Stimulated activated CD4-positive, alpha-beta T cell treated with anti-CD3 and anti-CD28 coated beads, Interleukin-15, amount 100 ng/mL, for 1 hour (primary cell): ENCODE results near the gene CACNA2D3.
"Not testable (repeated sequence)": the region's sequence is repeated elsewhere in the genome, so short reads cannot be mapped to it uniquely, and the experiment has no call there.

Experiments
- DNase-seq, 2 donors: peaks; one replicate each; pipeline ENCODE4 v3.0.0-alpha.2; 2020; ENCODE audit warnings: low read depth in 1 of 2, low spot score in 1 of 2

CACNA2D3 gene

DNA sequence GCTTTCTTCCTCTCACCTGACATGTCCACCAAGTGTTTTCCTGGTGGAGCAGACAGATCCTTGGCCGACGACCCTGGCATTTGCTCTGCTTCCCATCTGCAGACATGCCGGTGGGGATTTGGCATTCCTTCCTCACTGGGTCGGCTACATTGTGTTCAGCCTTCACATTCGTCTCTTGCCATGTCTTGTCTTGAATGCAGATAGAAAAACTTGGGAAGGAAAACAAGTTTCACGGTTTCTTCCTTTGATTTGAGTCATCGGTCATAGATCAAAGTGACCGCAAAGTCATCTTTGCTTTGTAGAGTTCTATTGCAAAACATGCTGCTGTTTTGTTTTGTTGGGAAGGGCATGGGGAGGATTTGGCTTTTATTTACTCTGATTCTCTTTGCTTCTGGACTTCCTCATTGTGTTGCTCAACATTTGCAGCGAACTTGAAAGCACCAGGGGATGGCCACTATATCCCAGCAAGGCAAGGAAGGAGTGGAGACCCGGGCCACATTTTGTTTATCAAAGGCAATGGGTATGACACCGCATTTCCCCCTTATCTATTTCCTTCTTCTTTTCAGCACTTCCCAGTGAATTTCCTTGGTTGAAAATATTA lies 321.3 kb downstream of the CACNA2D3 start:
- DNase-seq, result no peak

DNA sequence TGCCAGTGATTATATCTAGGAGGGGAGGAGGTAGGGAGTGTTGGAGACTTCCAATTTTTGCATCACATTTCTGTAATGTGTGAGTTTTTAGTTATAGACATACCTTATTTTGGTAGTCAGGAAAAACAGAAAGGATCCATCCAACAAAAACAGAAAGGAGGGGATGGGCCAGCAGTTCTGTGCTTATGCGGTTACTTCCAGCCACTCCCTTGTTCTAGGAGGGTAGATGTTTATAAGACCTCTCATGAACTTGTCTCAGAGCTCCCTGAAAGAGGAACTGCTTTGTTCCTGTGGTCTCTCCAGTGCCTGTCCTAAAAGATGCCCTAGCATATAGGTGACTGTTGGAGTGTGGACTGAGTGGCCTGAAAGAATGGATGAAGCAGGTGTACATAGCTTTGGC lies 323.3 kb downstream of the CACNA2D3 start:
- no peak for DNase-seq

DNA sequence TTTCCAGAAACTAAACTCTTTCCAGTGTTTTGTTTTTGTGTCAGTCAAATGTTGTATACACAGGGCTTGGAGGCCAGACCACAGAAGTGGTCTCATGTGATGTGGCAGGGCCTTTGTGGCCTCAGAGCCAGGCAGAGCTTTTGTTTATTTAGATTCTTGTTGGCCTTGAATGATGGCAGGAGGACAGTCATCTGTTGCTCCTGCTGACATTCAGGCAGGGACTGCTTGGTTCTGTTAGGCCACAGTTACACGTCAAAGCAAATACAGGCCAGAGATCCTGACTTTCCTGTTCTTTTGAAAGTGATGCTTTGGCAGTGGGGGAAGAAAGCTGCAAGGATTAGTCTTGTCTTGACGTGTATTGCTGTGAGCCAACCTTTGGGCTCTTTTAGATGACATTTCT lies 325.1 kb downstream of the CACNA2D3 start:
- DNase-seq, result no peak

DNA sequence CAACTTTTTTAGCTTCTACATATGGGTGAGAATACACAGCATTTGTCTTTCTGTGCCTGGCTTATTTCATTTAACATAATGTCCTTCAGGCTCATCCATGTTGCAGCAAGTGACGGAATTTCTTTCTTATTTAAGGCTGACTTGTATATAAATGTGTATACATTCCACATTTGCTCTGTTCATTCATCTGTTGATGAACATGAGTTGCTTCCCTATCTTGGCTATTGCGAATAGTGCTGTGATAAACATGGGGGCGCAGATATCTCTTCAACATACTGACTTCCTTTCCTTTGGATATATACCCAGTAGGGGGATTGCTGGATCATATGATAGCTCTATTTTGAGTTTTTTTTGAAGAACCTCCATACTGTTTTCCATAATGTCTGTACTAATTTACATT lies 332.5 kb downstream of the CACNA2D3 start:
- DNase-seq, result no peak

DNA sequence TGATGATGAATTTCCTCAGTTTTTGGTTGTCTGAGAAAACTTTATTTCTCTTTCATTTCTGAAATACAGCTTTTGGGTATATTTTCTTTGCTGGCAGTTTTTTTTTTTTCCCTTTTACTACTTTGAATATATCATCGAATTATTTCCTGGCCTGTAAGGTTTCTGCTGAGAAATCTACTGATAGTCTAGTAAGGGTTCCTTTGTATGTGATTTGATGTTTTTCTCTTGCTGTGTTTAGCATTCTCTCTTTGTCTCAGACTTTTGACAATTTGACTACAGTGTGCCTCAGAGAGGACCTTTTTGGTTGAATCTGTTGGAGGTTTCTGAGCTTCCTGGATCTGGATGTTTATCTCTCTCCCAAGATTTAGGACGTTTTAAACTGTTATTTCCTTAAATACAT lies 336.0 kb downstream of the CACNA2D3 start:
- DNase-seq, result no peak

DNA sequence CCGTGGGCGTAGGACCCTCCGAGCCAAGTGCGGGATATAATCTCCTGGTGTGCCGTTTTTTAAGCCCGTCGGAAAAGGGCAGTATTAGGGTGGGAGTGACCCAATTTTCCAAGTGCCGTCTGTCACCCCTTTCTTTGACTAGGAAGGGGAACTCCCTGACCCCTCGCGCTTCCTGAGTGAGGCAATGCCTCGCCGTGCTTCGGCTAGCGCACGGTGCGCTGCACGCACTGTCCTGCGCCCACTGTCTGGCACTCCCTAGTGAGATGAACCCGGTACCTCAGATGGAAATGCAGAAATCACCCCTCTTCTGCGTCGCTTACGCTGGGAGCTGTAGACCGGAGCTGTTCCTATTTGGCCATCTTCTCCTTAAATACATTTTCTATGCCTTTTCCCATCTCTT lies 342.2 kb downstream of the CACNA2D3 start:
- DNase-seq, result not testable (repeated sequence)

DNA sequence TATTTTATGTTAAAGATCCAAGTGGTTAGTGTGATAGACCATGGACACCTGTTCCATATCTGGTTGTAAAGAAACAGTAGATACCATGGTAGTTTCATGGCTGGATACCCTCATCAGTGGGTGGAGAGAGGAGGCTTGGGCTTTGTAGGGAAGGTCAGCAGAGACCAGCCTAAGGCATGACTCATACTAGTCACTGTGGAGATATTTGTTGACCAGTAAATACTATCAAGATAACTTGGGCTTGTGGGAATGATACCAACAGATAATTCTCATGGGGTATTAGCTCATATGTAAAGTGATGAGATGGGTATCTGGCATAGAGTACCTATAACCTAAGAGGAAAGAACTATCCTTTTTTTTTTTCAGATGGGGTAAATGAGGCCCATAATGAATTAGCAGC lies 354.5 kb downstream of the CACNA2D3 start:
- DNase-seq, result no peak

DNA sequence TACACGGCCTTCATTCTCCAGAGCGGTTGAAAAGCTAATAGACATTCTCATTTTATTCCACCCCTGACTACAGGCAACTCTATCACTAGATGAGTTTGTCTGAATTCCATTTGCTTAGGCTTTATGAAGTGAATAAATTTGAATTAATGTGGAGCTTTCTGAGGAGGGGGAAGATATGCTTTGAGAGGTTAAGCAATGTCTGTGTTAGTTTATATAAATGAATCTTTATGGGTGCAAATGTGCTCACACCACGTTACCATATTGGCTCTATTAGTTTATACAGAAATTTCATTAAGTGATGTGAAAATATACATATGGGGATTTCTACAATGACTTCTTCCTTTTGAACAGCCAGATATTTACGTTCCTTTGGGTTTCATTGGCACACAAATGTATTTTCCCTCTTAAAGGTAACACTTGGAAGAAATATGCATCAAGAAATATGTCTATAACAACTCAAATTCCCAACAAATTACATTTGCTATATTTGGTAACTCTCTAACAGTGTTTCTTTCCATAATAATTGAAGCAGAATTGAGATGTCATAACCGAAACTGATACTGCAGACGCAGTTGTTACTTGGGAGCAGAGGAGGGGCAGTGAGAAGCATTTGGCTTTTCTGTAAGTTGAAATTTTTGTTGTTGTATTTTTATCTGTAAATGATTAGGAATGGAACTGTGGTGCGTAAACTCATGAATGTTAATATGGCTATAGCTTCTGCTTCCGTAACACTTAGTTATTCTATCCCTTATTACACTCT lies 359.4 kb downstream of the CACNA2D3 start:
- DNase-seq, result no peak

DNA sequence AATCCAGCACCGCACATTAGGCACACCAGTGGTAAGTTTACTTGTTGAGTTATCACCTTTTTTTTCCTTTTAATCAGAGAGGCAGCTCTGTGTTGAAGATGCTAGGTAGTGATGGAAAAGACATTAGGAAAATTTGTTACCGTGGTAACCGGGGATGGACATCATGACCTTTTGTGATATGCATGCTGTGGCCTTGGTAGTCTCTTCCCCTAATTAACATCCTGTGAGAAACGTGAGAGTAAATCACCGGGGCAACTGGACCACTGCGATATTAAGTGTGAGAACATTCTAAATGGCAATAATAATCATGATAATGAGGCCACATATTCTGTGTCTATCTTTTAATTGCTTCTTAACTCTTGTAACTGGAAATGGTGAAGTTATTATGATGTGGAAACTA lies 362.0 kb downstream of the CACNA2D3 start:
- DNase-seq, result no peak

DNA sequence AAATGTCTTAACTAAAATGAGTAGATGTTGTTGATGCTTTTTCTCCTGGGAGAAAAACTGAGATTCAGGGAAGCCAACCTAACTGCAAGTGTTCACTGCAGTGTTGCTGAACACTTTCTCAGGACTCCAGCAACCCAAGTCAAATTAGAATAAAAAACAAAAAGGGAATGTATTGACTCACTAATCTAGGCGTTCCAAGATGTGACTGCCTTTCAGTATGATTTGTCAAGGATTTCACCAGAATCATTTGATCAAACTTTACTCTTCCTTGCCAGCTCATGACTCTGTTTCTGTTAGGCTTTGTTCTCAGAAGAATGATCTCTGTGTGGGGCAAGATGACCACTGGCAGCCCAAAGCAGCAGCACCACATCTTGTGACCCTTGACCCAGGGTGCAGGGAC lies 364.0 kb downstream of the CACNA2D3 start:
- DNase-seq, result no peak

DNA sequence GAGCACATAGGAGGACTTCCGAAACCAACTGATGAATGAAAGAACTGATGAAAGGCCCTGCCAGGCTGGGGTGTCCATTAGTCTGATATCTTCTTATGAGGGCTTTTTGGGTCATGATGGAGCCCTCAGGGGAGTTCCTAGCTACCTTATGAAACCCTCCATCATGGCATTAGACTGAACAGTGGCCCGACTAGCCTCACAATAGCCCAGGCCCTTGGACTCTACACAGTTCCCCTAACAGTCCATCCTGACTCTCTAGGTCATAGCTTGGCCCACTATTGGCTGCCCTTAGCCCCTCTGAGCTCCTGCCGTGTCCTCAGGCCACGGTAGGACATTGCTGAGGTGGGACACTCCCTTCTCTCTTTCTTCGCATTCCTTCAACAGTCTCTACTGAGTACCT lies 365.9 kb downstream of the CACNA2D3 start:
- no peak for DNase-seq

DNA sequence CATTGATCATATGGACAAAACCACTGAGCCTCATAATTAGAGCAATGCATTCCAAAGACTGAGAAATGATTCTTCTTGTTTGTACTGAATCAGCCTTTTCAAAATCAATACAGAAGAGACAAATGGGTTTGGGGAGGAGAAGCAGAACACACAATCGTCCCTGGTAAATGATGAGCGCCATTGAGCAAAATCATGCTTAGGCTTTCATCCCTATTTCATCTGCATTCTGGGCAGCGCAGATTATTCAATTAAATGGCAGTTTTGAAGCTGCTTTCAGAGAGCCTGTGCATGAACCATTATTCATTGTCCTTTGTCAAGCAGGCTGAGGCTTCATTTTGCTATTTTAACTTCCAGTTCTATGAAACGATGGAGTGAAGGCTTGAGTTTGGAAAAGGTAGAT lies 371.9 kb downstream of the CACNA2D3 start:
- DNase-seq, result no peak

DNA sequence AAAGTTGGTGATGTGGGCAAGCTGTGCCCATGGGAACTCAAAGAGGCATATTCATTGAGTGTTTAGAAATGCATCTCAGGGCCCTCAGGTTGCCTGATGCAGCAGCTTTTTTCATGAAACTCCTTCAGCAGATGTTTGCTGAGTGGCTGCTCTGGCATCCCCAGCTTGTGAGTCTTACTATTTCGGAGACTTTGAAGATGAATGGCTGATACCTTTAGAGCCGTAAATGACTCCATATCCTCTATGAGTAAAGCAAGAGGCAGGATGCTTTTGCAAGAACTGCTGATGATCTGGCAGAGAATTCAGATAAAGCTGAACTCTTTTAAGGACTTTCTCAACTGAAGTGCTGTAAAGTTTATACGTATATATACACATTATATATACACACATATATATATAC lies 384.3 kb downstream of the CACNA2D3 start:
- no peak for DNase-seq

DNA sequence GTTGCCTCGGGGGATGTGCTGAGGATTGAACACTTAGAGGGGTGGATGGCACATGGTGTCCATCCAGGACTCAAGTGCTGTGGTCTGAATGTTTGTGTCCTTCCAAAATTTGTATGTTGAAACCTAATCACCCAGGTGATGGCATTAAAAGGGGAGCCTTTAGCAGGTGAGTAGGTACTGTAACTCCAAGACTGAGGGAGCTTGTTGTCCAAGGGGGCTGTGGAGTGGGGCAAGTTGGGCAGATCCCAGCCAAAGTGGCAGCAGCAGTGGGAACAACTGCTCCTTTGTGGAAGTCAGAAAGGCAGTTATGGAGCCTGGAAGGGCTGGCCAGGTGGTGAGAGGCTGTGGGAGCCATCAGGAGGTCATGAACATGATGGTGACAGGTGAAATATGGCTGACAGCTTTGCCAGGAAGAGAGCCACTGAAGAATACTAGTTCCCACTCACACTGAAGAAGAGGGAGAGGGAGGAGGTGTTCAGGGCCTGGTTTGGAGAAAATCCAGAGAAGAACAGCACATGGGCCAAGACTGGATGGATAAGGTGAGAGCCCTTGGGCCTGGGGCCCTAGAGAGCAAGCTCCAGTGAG lies 385.6 kb downstream of the CACNA2D3 start:
- DNase-seq, result no peak

DNA sequence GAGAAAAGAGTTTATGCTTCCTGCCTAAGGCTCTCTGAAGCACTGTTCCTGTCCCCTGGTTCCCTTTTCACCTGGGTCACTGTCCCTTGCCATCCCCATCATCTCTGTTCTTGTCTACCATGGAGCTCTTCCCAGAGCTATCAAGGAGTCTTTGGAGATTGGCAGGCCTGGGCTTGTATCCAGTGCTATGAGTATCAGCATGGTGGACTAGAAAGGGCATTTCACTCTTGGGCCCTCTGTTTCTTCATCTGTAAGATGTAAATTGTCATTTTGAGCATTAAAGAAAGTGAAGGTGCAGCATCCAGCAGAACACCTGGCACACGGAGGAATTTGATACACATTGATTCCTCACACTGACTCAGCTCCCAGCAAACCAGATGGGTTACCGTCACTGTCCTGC lies 388.2 kb downstream of the CACNA2D3 start:
- no peak for DNase-seq

DNA sequence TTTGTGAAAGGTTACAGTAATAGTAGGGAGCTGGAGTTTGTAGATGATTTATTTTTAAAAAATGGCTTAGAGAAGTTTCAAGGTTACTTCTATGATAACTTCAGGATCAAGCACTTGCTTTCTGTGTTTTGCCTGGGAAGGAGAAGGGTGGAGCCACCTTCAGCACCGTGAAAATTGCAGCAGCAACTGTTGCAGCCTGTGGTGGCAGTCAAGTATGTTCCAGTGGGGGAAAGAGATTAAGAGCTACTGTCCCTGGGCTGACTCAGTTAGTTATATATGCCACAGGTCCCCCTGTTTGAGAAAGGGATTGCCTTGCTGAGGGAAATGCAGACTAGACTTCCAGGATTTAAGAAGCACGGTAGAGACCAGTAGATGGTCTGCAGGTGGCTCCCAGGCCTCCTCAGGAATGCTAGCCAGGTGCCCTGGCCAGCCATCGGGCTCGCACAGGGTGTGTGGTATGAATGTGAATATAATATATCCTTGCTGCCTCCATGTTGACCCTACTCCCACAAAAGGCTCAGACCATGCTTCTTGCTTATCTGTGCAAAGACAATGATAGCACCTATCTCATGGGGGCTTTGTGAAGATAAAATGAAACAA lies 389.5 kb downstream of the CACNA2D3 start:
- no peak for DNase-seq

DNA sequence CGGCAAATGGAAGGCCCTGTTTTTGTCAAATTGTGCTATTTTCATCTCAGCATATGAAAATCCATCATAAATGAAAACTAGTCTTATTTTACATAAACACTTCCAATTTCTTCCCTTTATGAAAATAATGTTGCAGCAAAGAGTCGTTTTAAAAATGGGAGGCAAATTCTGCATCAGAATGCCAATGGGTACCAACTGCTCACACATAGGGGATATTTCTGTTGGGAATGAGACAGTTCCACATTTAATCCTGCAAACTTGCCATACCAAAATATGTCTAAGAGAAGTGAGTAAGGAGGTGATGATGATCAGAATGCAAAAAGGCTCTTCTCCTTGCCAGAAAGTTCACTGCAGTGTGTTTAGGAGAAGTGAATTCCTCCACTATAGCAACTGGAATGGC lies 391.7 kb downstream of the CACNA2D3 start:
- no peak for DNase-seq

DNA sequence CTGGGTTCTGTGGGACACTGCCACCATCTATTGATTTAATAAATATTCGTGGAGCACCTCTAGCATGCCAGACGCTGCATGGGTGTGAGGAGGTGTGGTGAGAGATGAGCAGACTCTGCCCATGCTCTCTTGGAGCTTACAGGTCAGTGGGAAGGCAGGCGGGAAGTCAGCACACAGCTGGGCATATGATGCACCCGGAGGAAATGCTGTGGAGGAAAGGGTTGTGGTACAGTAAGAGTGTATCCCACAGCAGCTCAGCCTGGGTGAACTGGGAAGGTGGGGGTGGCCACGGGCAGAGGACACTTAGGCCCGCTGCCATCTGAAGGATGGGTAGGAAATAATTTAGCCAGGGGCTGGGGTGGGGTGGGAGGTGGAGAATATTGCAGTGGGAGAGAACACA lies 392.1 kb downstream of the CACNA2D3 start:
- DNase-seq, result no peak

DNA sequence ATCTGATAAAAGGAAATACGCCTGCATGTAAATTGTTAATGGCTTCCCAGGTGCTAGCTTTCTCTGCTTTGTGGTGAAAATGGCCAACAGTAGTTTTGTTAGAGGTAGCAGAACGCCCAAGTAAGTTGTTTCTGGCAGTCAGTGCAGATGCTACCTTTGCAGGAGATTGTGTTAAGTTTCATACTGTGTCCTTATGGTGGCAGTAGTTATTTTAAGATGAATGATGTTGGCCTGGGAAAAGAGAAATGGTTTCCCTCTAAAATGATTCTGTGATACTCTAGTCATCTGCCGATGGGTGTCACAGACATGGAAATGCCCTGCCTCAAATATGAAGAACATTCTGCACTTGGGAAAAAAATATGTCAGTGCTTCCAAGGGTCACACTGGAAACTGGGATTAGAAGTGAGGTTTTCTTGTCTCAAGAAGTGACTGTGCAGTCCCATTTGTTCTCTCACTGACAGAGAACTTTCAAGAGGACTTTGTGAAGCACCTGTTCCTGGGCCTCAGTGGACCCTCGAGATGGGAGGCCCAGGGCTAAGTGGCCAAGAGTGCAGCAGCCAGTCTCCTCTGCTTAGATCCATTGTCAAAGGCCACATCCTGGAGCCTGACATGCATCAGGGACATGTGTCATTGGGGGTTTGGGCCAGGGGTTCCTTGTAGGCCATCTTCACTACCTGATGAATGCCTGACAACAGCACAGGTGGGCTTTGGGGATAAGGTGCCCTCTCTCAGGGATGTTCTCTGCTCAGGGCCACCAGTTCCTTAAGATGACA lies 393.3 kb downstream of the CACNA2D3 start:
- no peak for DNase-seq

DNA sequence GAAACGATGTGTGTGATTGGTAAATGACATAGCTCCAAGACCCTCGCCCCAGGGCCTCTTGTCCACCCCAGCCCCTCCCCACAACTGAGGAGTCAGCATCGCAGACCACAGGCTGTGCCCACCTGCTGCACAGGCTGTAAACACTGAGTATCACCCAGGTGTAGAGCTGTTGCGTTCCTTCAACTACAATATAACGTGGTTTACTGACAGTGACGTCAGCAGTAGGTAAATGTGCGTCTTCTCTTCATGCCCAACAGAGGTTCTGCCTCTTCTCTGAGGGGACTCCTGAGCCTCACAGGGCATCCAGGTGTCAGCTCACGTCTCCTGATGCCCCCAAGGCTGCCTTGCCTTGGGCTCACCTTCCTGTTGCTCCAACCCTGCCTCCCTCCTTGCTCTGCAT lies 395.1 kb downstream of the CACNA2D3 start:
- DNase-seq, result no peak

DNA sequence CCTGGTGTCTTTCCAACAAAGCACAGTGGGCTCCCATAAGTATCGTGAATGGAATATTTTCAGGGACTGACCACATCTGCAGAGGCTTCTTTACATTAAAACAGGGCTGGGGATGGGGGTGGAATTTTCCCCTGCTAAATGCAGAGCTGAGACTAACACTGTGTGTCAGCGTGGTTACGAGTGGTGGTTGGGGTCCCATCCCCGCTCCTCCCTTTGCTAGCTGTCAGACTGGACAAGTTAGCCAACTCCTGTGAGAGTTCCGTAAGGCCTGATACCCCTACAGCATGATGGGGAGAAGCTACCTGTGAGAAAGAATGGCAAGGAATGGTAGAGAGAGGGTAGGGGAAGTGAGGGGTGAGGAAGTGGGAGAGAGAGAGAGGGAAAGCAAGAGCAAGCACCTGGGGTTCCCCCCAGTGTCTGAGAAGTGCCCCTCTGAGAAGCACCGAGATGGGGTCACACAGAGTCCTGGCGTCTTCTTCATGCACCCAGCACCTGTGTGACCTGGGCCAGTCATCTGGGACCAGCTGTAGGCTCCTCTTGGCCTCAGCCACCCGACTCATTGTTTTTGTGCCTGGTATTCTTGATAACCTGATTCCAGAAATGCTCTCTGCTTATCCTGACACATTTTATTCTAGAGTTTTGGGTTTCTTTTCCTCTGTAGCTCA lies 395.8 kb downstream of the CACNA2D3 start:
- no peak for DNase-seq
